Smooth muscle cell of the brain vasculature (primary cell): ENCODE results near the gene PSMD7.

Source experiments
- DNase-seq: peaks from one replicate; pipeline ENCODE4 v3.0.0-alpha.2; 2012; ENCODE audit warnings: low read depth, low spot score

Gene PSMD7

GRCh38 chr16:74296432-74297144 lies at the start of gene PSMD7:
PSMD7 (plus strand) TSS chr16:74296814; CDS start chr16:74296915, 101 bp downstream.
- peak; percentile 60 for DNase-seq

GRCh38 chr16:74249254-74249653 lies 47.4 kb upstream of the PSMD7 start:
- no peak for DNase-seq

GRCh38 chr16:74249846-74250245 lies 46.8 kb upstream of the PSMD7 start:
- DNase-seq, result no peak

GRCh38 chr16:74252329-74252728 lies 44.3 kb upstream of the PSMD7 start:
- no peak for DNase-seq

GRCh38 chr16:74253161-74253938 lies 43.3 kb upstream of the PSMD7 start:
- no peak for DNase-seq

GRCh38 chr16:74257061-74257460 lies 39.6 kb upstream of the PSMD7 start:
- no peak for DNase-seq

- DNase-seq, result no peak
These were observed 35.5 kb upstream of the PSMD7 start for GRCh38 chr16:74261068-74261467.

GRCh38 chr16:74264811-74265210 lies 31.8 kb upstream of the PSMD7 start:
- no peak for DNase-seq

GRCh38 chr16:74268372-74268782 lies 28.2 kb upstream of the PSMD7 start:
- no peak for DNase-seq

- no peak for DNase-seq
These were observed 24.7 kb upstream of the PSMD7 start for GRCh38 chr16:74271872-74272271.

GRCh38 chr16:74275031-74275636 lies 21.5 kb upstream of the PSMD7 start:
- no peak for DNase-seq

- no peak for DNase-seq
These were observed 20.9 kb upstream of the PSMD7 start for GRCh38 chr16:74275711-74276110.

GRCh38 chr16:74277974-74278373 lies 18.6 kb upstream of the PSMD7 start:
- DNase-seq, result no peak

GRCh38 chr16:74279266-74279665 lies 17.3 kb upstream of the PSMD7 start:
- DNase-seq, result no peak

GRCh38 chr16:74279805-74280204 lies 16.8 kb upstream of the PSMD7 start:
- no peak for DNase-seq

GRCh38 chr16:74280448-74280847 lies 16.2 kb upstream of the PSMD7 start:
- no peak for DNase-seq

GRCh38 chr16:74281300-74281699 lies 15.3 kb upstream of the PSMD7 start:
- no peak for DNase-seq

GRCh38 chr16:74283716-74284115 lies 12.9 kb upstream of the PSMD7 start:
- DNase-seq, result no peak

- no peak for DNase-seq
These were observed 8.5 kb upstream of the PSMD7 start for GRCh38 chr16:74288065-74288464.

- DNase-seq, result no peak
These were observed 6.3 kb upstream of the PSMD7 start for GRCh38 chr16:74290356-74290755.

- no peak for DNase-seq
These were observed 5.4 kb upstream of the PSMD7 start for GRCh38 chr16:74291176-74291575.

GRCh38 chr16:74291577-74292208 lies 4.9 kb upstream of the PSMD7 start:
- DNase-seq, result no peak
